Measurements from ENCODE around the gene CRYBB2.
"Not testable (repeated sequence)": the region's sequence is repeated elsewhere in the genome, so short reads cannot be mapped to it uniquely, and the experiment has no call there.

The CRYBB2 gene, protein sequence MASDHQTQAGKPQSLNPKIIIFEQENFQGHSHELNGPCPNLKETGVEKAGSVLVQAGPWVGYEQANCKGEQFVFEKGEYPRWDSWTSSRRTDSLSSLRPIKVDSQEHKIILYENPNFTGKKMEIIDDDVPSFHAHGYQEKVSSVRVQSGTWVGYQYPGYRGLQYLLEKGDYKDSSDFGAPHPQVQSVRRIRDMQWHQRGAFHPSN

GRCh38 chr22:25219211-25219689 lies at the start of gene CRYBB2:
Gene CRYBB2, plus strand, starts transcription at chr22:25219639. Its CDS starts 1,791 bp downstream, at chr22:25221430.
- DNase-seq: no peak

DNA sequence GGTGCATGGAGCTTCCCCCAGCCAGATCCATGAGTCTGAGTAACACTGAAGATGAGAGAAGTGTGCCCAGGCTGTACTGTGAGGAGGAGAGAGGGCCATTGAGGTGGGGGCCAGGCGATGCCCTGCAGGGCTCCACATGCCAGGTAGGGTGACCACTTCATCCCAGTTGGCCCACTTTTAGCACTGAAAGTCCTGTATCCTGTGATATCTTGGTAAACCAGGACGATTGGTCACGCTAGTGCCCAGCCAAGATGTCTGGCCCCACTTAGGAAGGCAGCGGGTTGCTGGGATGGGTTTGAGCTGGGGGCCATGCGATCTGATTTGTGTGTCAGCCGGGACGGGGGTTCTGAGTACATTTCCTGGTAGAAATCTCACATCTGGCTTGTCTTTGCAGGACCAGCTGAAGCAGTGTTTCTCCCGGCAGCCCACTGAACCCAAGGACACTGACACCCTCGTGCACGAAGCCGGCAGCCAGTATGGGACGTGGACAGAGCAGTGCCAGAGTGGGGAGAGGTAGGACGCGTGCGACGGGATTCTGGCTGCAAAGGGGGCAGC lies 48.9 kb upstream of the CRYBB2 start:
- DNase-seq: no peak

DNA sequence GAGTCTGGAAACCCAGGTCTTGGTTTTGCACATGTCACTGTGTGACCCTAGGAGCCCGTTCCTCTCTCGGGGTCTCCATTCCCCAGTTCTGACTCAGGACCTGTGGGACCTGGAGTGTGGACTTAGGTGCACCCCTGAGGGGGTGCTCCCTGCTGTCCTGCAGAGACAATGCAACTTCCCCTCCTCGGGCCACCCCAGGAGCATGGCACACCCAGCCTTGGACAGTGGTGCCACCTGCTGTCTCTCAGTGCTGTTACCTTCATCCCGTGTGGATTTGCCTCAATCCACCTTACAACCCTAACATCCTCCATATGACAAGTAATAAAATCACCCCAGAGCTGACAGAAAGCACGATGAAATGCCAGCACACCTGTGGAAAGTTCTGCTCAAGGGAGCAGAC lies 47.3 kb upstream of the CRYBB2 start:
- DNase-seq: no peak

DNA sequence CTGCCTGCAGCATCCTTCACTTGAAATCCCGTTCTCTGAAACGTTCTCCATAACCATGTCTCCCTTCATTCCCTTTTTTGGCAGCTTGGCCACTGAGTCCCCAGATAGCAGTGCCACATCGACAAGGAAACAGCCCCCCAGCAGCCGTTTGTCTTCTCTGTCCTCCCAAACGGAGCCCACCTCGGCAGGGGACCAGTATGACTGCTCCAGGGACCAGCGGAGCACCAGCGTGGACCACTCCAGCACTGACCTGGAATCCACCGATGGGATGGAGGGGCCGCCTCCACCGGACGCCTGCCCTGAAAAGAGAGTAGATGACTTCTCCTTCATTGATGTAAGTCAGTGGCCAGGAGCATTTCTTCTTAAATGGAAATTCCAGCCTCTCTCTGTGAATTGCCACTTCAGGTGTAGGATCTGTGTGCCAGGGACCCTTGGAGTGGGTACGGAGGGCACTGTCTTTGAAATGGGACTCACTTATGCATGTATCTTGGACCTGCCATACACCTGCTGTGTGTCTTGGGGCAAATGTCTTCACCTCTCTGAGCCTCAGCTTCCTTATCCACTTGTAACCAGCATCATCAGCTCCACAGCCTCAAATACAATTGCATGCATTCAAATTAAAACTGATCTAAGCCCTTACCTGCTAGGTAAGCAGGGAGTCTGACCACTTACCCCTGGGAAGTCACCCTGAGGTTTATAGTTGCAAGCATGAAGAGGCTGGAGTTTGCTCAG lies 45.1 kb upstream of the CRYBB2 start:
- DNase-seq: no peak

DNA sequence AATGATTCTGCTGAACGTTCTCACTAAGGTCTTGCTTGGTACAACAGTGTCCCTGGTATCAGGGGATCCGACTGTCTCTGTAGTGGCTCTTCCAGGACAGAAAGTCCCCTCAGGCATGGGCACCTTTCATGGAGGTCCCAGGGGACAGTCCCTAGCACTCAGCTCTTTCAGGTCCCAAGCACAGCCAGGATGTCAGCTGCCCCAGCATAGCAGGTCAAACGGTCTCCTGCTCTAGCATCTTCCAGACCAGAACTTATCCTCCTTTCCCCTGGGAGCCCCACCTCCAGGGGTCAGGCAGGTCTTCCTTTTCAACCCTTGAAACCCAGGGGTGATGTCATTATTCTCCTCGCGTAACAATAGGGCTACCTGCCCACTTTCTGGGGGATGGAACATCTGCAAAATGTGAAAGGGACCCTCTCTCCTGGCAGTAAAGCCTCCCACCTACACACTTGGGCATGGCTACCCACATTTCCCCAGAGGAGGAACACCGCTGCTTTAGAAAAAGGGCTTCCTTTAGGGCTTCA lies 44.5 kb upstream of the CRYBB2 start:
- no peak for DNase-seq

DNA sequence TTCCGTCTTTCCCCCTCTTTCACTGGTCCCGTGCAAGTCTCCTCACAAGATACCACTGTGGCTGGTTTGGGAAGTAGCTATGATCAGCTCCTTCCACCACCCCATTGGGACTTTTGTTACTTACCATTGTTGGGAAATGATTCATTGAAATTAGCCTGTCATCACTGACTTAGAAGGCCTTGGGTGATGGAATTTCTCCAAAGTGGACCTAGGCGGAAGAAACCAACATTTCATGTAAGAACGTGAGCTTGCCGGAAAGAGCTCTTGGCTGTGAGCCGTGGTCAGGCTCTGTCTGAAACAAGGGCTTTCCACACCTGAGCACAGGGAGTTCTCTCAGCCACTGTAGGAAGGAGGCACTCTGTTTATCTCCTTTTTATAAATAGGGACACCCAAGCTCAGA lies 43.3 kb upstream of the CRYBB2 start:
- DNase-seq: no peak

- DNase-seq: no peak
Measured at GRCh38 chr22:25176799-25177198, 42.6 kb upstream of the CRYBB2 start.

- no peak for DNase-seq
Measured at GRCh38 chr22:25177226-25177625, 42.2 kb upstream of the CRYBB2 start.

- DNase-seq: no peak
Measured at GRCh38 chr22:25177895-25178294, 41.5 kb upstream of the CRYBB2 start.

DNA sequence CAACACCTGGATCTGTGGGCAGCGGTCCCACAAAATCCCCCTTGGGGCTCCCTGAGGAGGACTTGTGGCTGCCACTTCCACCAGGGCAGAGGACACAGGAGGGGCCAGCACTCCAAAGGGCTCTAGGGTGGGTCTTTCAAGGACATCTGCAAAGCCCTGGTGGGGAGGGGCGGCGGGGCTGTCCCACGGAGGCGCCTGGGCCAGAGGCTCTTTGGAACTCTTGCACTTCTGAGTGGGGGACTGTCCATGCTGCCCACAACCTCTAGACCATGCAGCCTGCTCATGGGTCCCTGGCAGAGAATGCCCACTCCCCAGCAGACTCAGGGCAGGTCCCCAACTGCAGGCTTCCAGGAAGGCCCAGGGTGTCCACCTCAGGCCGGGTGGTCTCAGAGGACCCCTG lies 41.1 kb upstream of the CRYBB2 start:
- not testable (repeated sequence) for DNase-seq

- not testable (repeated sequence) for DNase-seq
Measured at GRCh38 chr22:25178869-25179631, 40.4 kb upstream of the CRYBB2 start.

GRCh38 chr22:25182131-25183110 lies 37.0 kb upstream of the CRYBB2 start:
- no peak for DNase-seq

GRCh38 chr22:25183949-25184619 lies 35.4 kb upstream of the CRYBB2 start:
- DNase-seq: no peak

DNA sequence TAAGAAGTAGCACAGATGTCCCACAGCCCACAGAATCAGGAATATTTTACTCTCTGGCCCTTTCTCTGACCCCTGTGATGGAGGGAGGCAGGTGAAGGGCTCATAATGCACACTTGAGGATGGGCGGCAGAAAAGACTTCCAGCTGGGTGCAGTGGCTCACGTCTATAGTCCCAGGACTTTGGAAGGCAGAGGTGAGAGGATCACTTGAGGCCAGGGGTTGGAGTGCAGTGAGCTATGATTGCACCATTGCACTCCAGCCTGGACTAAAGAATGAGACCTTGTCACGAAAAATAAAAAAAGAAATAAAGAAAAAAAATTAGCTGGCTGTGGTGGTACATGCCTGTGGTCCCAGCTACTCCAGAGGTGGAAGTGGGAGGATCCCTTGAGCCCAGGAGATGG lies 33.3 kb upstream of the CRYBB2 start:
- no peak for DNase-seq

DNA sequence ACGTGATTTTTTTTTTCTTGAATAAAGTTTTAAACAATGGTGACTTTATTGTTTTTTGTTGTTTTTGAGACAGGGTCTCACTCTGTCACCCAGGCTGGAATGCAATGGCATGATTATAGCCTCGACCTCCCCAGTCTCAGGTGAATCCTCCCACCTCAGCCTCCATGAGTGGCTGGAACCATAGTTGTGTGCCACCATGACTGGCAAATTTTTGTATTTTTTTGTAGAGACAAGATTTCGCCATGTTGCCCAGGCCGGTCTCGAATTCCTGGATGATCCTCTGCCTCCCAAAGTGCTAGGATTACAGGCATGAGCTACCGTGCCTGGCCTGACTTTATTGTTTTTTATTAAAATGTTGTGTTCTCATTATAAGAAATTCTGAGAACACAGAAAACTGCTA lies 32.0 kb upstream of the CRYBB2 start:
- no peak for DNase-seq

- no peak for DNase-seq
Measured at GRCh38 chr22:25192406-25192805, 27.0 kb upstream of the CRYBB2 start.

DNA sequence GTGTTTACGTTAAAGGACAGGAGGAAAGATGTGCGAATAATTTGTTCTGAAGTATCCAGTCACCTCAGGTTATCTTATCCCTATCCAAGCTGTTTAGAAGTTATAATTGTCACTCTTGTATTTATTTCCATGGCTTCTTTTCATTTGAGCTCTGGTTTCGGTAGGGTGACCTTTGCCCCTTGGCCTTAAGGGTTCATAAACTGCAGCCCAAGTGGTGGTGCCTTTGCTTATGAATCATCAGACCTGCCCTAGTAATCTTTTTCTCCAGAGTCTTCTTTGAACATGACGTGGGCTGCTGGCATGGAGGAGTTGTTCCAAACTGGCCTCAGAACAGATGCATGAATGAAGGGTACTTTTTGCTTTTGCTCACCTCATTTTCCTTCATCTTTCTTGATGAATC lies 26.3 kb upstream of the CRYBB2 start:
- DNase-seq: no peak

DNA sequence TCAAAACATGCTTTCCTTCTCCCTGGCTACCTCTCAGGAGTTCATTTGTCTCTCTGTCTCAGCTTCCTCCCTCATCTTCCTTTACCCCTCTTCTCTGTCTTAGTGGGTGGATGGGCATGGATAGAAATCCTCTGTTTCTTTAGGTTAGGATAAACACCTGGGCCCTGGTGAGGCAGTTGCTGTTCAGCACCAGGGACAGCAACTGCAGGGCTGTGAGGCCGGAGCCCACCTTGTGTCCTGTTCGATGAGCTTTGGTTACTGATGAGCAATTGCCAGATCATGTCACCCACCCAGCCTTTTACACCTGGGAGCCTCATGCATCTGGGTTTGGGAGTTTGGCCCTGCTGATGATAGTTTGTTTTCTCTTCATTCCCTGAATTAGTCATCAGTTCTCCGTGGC lies 25.9 kb upstream of the CRYBB2 start:
- DNase-seq: no peak

GRCh38 chr22:25196326-25196725 lies 23.1 kb upstream of the CRYBB2 start:
- DNase-seq: no peak

DNA sequence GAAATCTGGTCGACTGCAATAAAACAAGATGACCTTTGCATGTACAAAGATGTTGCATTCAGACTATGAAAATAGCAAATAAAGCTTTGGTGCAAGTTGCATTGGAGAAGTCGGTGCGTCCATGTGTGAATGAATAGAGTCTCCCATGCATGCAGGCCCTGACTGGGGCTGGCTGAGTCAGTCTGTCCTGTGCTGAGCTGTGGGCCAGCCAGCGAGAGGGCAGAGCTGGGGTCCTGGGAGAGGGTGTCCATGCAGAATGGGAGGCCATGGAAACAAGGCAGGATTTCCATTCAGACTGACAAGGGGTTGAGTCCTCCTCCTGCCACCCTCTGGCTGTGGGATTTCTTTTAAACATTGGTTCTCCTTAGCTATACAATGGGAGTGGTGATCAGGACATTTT lies 22.1 kb upstream of the CRYBB2 start:
- DNase-seq: no peak

- DNase-seq: no peak
Measured at GRCh38 chr22:25199731-25200520, 19.5 kb upstream of the CRYBB2 start, which contains the start of gene CRYBB3. Gene CRYBB3, plus strand, starts transcription at chr22:25199858. Its CDS starts 1,539 bp downstream, at chr22:25201397.
